ENCODE results near the gene EVX2.

EVX2 gene

DNA sequence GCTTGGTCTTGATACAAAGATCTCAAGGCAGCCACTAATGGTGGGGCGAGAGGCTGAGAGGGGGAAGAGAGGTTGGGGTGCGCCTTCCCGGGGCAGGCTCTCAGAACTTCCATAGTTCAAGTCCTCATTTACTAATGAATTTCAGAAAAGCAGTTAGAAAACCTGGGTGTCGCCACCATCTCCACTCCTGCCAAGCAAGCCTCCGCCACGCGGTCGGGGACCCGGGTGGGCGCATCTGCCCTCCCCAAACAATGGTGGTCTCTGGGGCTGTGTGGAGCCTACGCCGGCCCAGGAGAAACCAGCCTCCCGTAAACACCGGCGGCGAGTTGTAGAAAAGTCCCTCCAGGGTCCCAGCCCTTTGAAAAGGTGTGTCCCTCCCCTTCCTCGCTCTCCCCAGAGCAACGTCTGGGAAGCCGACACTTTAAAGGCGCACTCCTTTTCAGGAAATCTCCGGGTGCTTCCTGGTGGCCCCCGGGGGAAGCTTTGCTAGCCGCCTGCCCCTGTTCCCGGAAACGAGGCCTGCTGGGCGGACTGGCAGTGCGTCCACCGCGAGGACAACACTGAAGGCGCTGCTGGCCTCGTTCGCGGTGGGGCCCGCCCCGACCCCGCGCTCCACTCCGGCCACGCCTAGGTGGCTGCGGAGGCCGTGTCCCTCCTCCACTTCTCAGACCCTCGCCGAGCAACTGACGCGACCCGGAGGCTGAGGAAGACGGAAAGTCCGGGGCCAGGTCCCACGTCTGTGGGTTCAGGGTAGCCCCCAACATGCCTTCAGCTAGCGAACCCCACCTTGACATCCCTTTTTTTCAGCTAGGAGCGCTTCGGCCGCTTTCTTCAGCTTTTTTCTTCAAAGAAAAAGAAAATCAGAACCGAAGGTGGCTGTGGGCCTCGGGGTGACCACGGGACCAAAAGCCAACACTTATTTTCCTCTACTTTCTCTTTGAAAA, 16.8 kb downstream of the EVX2 start:
- DNase-seq (ENCODE audit: low spot score), result no peak

DNA sequence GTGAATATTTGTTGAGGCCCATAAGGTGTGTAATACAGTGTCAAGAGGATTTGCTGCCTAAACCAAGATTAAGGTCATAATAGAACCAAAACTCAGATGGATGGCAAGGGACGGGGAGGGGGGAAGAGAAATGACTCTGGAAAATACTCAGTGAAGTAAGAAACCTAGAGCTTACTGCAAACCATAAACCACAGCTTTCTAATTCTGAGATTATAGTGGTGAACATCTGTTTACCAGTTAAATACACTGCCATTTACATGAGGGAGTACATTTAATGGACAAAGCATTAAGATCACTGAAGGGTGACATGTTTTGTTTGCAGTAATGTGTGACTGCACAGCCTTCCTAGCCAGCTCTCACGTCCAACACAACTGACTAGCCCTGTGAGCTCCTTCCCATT, 19.8 kb downstream of the EVX2 start:
- DNase-seq (ENCODE audit: low spot score), result no peak

DNA sequence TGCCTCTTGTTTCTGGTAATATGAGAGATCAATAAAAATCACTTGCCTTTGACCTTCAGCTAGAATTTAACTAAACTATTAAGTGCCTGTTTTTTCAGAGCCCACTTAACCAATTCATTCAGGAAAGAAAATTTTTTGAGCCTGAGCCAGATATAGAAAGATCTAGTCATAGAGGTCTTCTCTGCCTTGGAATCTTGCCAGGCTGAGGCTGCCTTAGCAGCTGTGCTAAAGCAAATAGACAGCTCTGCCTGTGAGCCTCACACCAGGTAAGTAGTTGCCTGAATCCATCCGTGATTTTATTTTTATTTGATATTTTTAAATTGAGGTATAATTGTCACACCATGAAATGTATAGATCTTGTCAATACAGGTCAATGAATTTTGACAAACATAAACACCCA, 27.4 kb downstream of the EVX2 start:
- DNase-seq (ENCODE audit: low spot score), result no peak

DNA sequence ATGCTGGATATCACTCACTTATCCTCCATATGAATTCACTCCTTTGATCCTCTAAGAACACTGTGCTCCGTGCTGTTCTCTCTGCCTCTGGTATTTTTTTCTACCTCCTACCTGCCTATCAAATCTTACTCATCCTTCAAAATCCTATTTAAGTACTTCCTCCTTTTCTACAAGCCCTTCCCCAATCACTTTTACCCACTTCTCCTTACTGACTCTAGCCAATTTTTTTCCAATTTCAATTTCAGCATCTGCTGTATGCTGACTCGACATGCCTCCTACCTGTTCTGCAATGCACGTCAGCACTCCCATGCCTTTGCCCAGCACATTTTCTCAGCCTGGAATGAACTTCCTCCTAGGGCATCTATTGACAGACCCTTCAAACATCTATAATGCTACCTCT, 44.4 kb downstream of the EVX2 start:
- DNase-seq (ENCODE audit: low spot score), result no peak

DNA sequence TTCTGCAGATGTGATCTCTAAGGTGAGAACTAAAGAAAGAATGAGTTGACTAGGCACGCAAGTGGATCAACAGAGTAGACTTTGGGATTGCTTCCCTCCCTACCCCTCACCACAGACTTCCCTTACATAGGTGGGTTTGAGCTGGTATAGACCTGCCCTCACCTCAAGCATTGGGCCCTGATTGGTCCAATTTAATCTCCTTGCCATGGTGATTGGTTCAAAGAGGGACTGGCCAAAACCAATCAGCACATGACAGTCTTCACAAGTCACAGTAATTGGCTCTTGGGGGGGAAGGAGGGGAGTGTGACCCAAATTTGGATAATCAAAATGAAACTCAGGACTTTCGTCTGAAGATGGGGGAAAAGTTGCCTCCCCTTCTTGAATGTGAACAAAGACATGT, 45.1 kb downstream of the EVX2 start:
- DNase-seq (ENCODE audit: low spot score), result no peak

DNA sequence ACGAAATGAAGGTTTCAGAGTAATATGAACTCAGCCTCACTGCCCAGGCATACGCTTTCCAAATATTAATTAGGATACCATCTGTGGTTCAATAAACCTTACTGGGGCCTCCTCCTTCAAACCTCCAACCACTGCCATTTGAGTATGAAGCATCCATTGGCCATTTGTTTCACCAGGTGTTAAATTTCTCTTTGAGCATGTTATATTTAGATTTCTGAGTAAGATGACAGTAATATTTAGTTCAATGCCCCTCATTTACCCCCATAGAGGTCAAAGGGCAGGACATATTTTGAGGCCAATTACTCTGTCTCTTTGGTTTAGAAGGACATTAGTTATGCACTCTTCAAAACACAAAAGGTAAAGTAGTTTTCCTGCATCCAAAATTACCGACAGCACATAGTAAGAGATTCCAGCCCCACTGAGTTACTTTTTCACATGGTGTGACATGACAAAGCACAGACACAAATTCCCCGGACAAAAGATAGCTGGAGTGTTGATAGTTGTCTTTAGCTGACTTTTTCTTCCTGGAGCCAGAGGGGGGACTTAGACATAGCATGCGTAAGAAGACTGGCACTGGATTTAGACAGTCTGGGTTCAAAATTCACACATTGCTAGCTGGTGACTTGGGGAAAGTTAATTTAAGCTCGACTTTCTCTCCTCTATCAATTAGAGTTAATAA, 48.6 kb downstream of the EVX2 start:
- no peak for DNase-seq (ENCODE audit: low spot score)

DNA sequence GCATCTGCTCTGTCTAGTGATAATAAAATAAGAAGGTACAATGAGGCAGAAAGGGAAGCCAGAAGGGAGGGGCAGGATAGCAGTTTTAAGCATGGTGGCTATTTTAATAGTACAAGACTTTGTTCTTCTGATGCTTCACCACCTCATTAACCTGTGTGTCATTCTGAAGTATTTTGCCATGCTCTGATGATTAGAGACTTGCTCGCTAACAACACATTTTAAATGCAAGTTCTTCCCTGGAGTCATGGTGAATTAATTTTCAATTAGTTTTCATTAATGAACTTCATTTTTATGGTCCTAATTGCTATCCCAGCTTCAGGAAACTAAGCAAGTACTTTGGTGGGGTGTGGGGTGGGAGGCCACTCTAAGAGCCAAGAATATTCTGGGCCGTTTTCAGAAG, 56.0 kb downstream of the EVX2 start:
- DNase-seq (ENCODE audit: low spot score), result no peak
